GM12878 (cell line): ENCODE data around the gene SBNO2. TPM values are rescaled to one million over a fixed set of nuclear protein-coding genes. Genes with fewer than 3 reads are reported as not detected.

ENCODE experiments used
- ATAC-seq: fragments of 200-7000 bp; cut with Tn5 transposase; 3 replicates; pipeline ENCODE4 v1.9.1; 2020; ENCODE audit warnings: mild to moderate bottlenecking, moderate library complexity
- BruUV-seq: library from RNA; stranded (reverse); fragments of 400-500 nt; replicated peaks from 2 replicates; lab custom pipeline; 2021; lab: Mats Ljungman, UMichigan
- CTCF ChIA-PET: fragments of 300-600 bp; sonication (Branson Sonifier 250); formaldehyde crosslinking; extraction: SDS; loops from one replicate; lab custom pipeline; 2021; ENCODE audit warnings: inconsistent platforms; lab: Yijun Ruan, JAX
- POLR2A ChIA-PET: fragments of 350-600 bp; formaldehyde crosslinking; extraction: SDS; loops from one replicate; lab custom pipeline; 2021; ENCODE audit warnings: inconsistent platforms; lab: Charles Lee
- RAD21 ChIA-PET: fragments of 300-600 bp; sonication (Branson Sonifier 250); formaldehyde crosslinking; loops from one replicate; lab custom pipeline; 2023; ENCODE audit warnings: antibody characterized with exemption; ENCODE audit not compliant: unreplicated experiment; lab: Charles Lee
- SMC1A ChIA-PET: fragments of 300-600 bp; sonication (Branson Sonifier 250); formaldehyde crosslinking; loops from one replicate; lab custom pipeline; 2023; ENCODE audit not compliant: unreplicated experiment, uncharacterized antibody; lab: Charles Lee
- DNase-seq: peaks from one replicate; pipeline ENCODE4 v3.0.0-alpha.2; 2011; ENCODE audit warnings: low read depth, low spot score
- FAIRE-seq: peaks from 3 replicates; lab custom pipeline; 2011; peaks lifted over from hg19 to GRCh38; lab: Jason Lieb, UNC
- H2AFZ ChIP-seq: 2 replicates; pipeline ENCODE4 v1.6.0; 2011; ENCODE audit warnings: low read depth, low read length, control low read depth; ENCODE audit not compliant: control insufficient read depth
- H3K27ac ChIP-seq: 2 replicates; pipeline ENCODE4 v1.5.1; 2011; ENCODE audit warnings: control low read depth; ENCODE audit not compliant: control insufficient read depth, insufficient read depth
- H3K27me3 ChIP-seq, 2 experiments: replicated peaks in 1 of 2; 2 replicates each; pipeline versions ENCODE4 v1.6.0 to v1.6.1; 2011; ENCODE audit warnings: low read length in 1 of 2; ENCODE audit not compliant: control insufficient read depth in 2 of 2, insufficient read depth in 2 of 2
- H3K36me3 ChIP-seq, 2 experiments: 2 replicates each; pipeline ENCODE4 v1.5.1; 2011; ENCODE audit warnings: low read length in 1 of 2; ENCODE audit not compliant: control insufficient read depth in 2 of 2, insufficient read depth in 2 of 2
- H3K4me1 ChIP-seq: 2 replicates; pipeline ENCODE4 v1.6.1; 2011; ENCODE audit warnings: mild to moderate bottlenecking, low read length, moderate library complexity, mixed read lengths; ENCODE audit not compliant: control insufficient read depth, insufficient read depth
- H3K4me2 ChIP-seq: 2 replicates; pipeline ENCODE4 v1.6.0; 2011; ENCODE audit warnings: control low read depth; ENCODE audit not compliant: control insufficient read depth, insufficient read depth
- H3K4me3 ChIP-seq: fragments of 200-600 bp; sonication (generic); 2 replicates; pipeline ENCODE4 v1.5.1; 2016
- H3K79me2 ChIP-seq: 2 replicates; pipeline ENCODE4 v1.6.0; 2011; ENCODE audit warnings: low read length; ENCODE audit not compliant: control insufficient read depth, insufficient read depth
- H3K9ac ChIP-seq: 2 replicates; pipeline ENCODE4 v1.8.0; 2011; ENCODE audit warnings: low read length, control low read depth, mixed read lengths; ENCODE audit not compliant: control insufficient read depth, insufficient read depth
- H3K9me3 ChIP-seq: replicated peaks from 3 replicates; pipeline ENCODE4 v1.5.1; 2011; ENCODE audit warnings: mild to moderate bottlenecking, low read length; ENCODE audit not compliant: control insufficient read depth, insufficient read depth
- H4K20me1 ChIP-seq: 2 replicates; pipeline ENCODE4 v1.6.0; 2011; ENCODE audit not compliant: control insufficient read depth, insufficient read depth
- CBFB ChIP-seq: IDR thresholded peaks from 2 replicates; pipeline ENCODE4 v1.6.1; 2016; ENCODE audit warnings: antibody characterized with exemption, low read depth
- CHD1 ChIP-seq: IDR thresholded peaks from 2 replicates; pipeline ENCODE4 v1.6.1; 2012; ENCODE audit warnings: low read depth, low read length, improper control_type of control experiment
- HCFC1 ChIP-seq: fragments of 150-350 bp; IDR thresholded peaks from 2 replicates; pipeline ENCODE4 v1.6.1; 2014; ENCODE audit warnings: low read length
- IRF4 ChIP-seq: IDR thresholded peaks from 2 replicates; pipeline ENCODE4 v1.6.1; 2011; ENCODE audit warnings: low read depth, low read length
- MTA3 ChIP-seq: IDR thresholded peaks from 2 replicates; pipeline ENCODE4 v1.6.1; 2012; ENCODE audit warnings: low read length, inconsistent platforms, borderline replicate concordance
- NR2F1 ChIP-seq: fragments of 450-650 bp; conservative IDR thresholded peaks from 2 replicates; pipeline ENCODE4 v1.6.1; 2017; ENCODE audit warnings: mild to moderate bottlenecking
- NRF1 ChIP-seq: conservative IDR thresholded peaks from 2 replicates; pipeline ENCODE4 v1.6.1; 2011; ENCODE audit warnings: mild to moderate bottlenecking, low read depth, low read length, improper control_type of control experiment
- POLR2A ChIP-seq: IDR thresholded peaks from 2 replicates; pipeline ENCODE4 v1.6.1; 2011; ENCODE audit warnings: low read depth, mild to moderate bottlenecking, low read length
- RCOR1 ChIP-seq: conservative IDR thresholded peaks from 2 replicates; pipeline ENCODE4 v1.6.1; 2012; ENCODE audit warnings: low read depth, low read length, improper control_type of control experiment
- RUNX3 ChIP-seq: IDR thresholded peaks from 2 replicates; pipeline ENCODE4 v1.6.1; 2012; ENCODE audit warnings: low read length, inconsistent platforms
- SMAD5 ChIP-seq: IDR thresholded peaks from 2 replicates; pipeline ENCODE4 v1.6.1; 2016; ENCODE audit warnings: antibody characterized with exemption, low read depth
- SP1 ChIP-seq: IDR thresholded peaks from one replicate; pipeline ENCODE4 v1.6.1; 2011; ENCODE audit warnings: low read depth, low read length
- WGBS: methylation state at CpG from one replicate; pipeline ENCODE4 v1.1.6; 2016; ENCODE audit warnings: low lambda C conversion rate; ENCODE audit not compliant: insufficient replicate concordance, insufficient coverage; ENCODE audit errors: missing lambda C conversion rate; 5-methylcytosine and 5-hydroxymethylcytosine counted together
- in situ Hi-C: fragments of 300-500 bp; cut with MboI; formaldehyde crosslinking; loops from 9 replicates; pipeline ENCODE4 v1.14.3; 2018; ENCODE audit warnings: mixed read lengths
- intact Hi-C: fragments of 100-400 bp; cut with micrococcal nuclease; formaldehyde crosslinking; loops from one replicate; pipeline ENCODE4 v1.14.2; 2022; ENCODE audit not compliant: unreplicated experiment
- polyA plus RNA-seq, 11 experiments: library from polyadenylated mRNA; depleted of rRNA in 4 of 11; unstranded in 6 of 11; stranded (reverse) in 5 of 11; fragments of >200 nt; fragmentation: Nextera tagmentation in 4 of 11; fragmentation: Illumina TruSeq in 1 of 11; extraction: Ambion mirVana in 4 of 11; extraction: Trizol in 1 of 11; gene quantifications; 1 replicate in 1 of 11; 2 replicates in 10 of 11; pipeline versions ENCODE4 v1.2.1 to v1.2.3, GENCODE V29; 2011 to 2016; ENCODE audit warnings: inconsistent platforms in 2 of 11, missing spikeins in 2 of 11, low read depth in 1 of 11
- total RNA-seq, 4 experiments: library from RNA; depleted of rRNA in 3 of 4; stranded (reverse); fragments of >200 nt in 3 of 4; fragmentation: Illumina TruSeq in 1 of 4; extraction: Trizol in 1 of 4; gene quantifications; 2 replicates each; pipeline versions ENCODE4 v1.2.1 to v1.2.3, GENCODE V29; 2013 to 2021
- TF ChIP-seq, protein P1 (sequence below): IDR thresholded peaks from 2 replicates; pipeline ENCODE4 v1.6.1; 2011; ENCODE audit warnings: low read depth, mild to moderate bottlenecking, low read length, moderate library complexity, borderline replicate concordance; ENCODE audit errors: extremely low read depth
- TF ChIP-seq, protein P2 (sequence below): IDR thresholded peaks from 2 replicates; pipeline ENCODE4 v1.6.1; 2012; ENCODE audit warnings: mild to moderate bottlenecking, low read depth, low read length
- TF ChIP-seq, protein P3 (sequence below): fragments of 450-650 bp; IDR thresholded peaks from 2 replicates; pipeline ENCODE4 v1.6.1; 2016; ENCODE audit warnings: mild to moderate bottlenecking

SBNO2 gene
- total and polyA plus RNA-seq, 10 of the 15 experiments (the other 5 are each of a cell fraction or from before 2014, with no cell fraction given) = 0.08 to 44.6 (median 5.4) TPM

DNA sequence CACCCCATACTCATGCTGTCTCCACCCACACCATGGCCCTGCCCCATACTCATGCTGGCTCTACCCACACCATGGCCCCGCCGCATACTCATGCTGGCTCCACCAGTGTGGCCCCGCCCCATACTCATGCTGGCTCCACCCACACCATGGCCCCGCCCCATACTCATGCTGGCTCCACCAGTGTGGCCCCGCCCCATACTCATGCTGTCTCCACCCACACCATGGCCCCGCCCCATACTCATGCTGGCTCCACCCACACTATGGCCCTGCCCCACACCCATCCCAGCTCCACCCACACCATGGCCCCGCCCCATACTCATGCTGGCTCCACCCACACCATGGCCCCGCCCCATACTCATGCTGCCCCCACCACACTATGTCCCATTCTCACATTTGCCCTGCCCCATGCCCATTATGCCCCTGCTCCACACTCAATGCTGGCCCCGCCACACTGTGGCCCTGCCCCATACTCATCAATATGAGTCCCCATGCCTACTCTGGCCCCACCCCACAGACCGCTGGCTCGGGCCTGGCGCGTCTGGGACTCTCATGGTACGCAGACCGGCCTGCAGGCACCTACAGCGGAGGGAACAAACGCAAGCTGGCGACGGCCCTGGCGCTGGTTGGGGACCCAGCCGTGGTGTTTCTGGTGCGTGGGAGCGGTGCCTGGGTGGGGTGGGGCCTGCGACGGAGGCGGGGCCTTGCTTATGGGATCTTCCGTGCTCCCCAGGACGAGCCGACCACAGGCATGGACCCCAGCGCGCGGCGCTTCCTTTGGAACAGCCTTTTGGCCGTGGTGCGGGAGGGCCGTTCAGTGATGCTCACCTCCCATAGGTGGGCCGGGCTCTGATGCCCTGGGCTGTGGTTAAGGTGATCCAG lies 110.8 kb downstream of the SBNO2 start:
- RAD21 ChIA-PET = no interaction called here
- peak; percentile 71 for FAIRE-seq
- H3K36me3 ChIP-seq = no peaks in the 10 kb centered on the region
- POLR2A ChIA-PET = interaction anchor here (0.7 to 2.8 kb wide), 2 partner anchors 34 to 144 kb away, joined by 4 to 12 read pairs; no protein-coding TSS in a partner anchor
- no peak for ATAC-seq
- H2AFZ ChIP-seq = no peak overlapping the region
- 88% methylated on average over 36 of the region's 37 CpGs for WGBS
- peaks cover 14% of the 10 kb centered on the region for H3K4me1 ChIP-seq
- H3K9me3 ChIP-seq = no peaks in the 10 kb centered on the region
- H4K20me1 ChIP-seq = no peaks in the 10 kb centered on the region
- H3K27ac ChIP-seq = no peak overlapping the region
- no peak overlapping the region for H3K4me2 ChIP-seq
- TF ChIP-seq IRF4 (no peak), RCOR1 (no peak), HCFC1 (no peak), CBFB (no peak), CHD1 (no peak), MTA3 (no peak), POLR2A (0 out of 2 replicates have a peak, but pooled peaks have one; percentile 10), RUNX3 (no peak), NRF1 (no peak), SP1 (peak; percentile 59), SMAD5 (no peak), NR2F1 (no peak)
- TF ChIP-seq, protein P1, sequence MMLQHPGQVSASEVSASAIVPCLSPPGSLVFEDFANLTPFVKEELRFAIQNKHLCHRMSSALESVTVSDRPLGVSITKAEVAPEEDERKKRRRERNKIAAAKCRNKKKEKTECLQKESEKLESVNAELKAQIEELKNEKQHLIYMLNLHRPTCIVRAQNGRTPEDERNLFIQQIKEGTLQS = no peak
- TF ChIP-seq, protein P2, sequence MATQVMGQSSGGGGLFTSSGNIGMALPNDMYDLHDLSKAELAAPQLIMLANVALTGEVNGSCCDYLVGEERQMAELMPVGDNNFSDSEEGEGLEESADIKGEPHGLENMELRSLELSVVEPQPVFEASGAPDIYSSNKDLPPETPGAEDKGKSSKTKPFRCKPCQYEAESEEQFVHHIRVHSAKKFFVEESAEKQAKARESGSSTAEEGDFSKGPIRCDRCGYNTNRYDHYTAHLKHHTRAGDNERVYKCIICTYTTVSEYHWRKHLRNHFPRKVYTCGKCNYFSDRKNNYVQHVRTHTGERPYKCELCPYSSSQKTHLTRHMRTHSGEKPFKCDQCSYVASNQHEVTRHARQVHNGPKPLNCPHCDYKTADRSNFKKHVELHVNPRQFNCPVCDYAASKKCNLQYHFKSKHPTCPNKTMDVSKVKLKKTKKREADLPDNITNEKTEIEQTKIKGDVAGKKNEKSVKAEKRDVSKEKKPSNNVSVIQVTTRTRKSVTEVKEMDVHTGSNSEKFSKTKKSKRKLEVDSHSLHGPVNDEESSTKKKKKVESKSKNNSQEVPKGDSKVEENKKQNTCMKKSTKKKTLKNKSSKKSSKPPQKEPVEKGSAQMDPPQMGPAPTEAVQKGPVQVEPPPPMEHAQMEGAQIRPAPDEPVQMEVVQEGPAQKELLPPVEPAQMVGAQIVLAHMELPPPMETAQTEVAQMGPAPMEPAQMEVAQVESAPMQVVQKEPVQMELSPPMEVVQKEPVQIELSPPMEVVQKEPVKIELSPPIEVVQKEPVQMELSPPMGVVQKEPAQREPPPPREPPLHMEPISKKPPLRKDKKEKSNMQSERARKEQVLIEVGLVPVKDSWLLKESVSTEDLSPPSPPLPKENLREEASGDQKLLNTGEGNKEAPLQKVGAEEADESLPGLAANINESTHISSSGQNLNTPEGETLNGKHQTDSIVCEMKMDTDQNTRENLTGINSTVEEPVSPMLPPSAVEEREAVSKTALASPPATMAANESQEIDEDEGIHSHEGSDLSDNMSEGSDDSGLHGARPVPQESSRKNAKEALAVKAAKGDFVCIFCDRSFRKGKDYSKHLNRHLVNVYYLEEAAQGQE = no peak
- TF ChIP-seq, protein P3, sequence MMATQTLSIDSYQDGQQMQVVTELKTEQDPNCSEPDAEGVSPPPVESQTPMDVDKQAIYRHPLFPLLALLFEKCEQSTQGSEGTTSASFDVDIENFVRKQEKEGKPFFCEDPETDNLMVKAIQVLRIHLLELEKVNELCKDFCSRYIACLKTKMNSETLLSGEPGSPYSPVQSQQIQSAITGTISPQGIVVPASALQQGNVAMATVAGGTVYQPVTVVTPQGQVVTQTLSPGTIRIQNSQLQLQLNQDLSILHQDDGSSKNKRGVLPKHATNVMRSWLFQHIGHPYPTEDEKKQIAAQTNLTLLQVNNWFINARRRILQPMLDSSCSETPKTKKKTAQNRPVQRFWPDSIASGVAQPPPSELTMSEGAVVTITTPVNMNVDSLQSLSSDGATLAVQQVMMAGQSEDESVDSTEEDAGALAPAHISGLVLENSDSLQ = 0 out of 2 replicates have a peak, but pooled peaks have one; percentile 14
- TF ChIP-seq, all 136 proteins: peak for 3
- Histone ChIP-seq H3K27me3 (no peaks in the 10 kb centered on the region), H3K9ac (no peak overlapping the region), H3K4me3 (no peak overlapping the region), H3K79me2 (peaks cover 10% of the 10 kb centered on the region)
- no TSS peak for BruUV-seq
- in situ Hi-C loops (no loop called here), intact Hi-C loops (loop anchor here (2.0 kb wide), 1 partner anchor 22 kb away; the partner anchor contains the start of gene ABCA7)
- ChIA-PET SMC1A (no interaction called here), CTCF (no interaction called here)
- no peak for DNase-seq
